ENCODE measurements around the gene SHISA5. TPM values are rescaled to one million over a fixed set of nuclear protein-coding genes. Genes with fewer than 3 reads are reported as not detected.
A peak's percentile ranks its signal among the peaks of the same experiment; 100 is the strongest.

The SHISA5 gene
- total RNA-seq, 1 experiment from 2014 or later = 137 TPM

DNA sequence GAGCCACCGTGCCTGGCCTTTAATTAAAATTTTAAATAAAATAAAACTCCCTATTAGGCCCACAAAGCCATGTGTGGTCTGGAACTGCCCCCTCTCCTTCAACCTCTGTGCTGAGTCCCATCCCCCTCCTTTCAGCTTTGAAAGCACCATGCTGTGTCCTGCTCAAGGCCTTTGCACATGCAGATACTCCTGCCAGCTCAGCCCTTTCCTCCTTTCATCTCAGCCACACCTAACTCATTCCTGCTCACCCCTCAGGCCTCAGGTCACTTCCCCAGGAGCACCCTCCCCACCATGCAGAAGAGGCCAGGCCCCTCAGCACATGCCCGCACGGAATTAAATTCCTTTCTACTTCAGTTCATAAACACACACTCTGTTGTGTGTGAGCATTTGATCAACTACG lies 29.4 kb downstream of the SHISA5 start:
- ChIA-PET CTCF (interaction anchor here (0.8 to 6.3 kb wide), 19 partner anchors 9 to 1197 kb away, joined by 3 to 168 read pairs (median 4); partner anchors contain the start of genes CCDC51, PFKFB4, SHISA5 and SLC26A6), POLR2A (interaction anchor here (0.6 to 3.3 kb wide), 8 partner anchors 8 to 161 kb away, joined by 3 to 21 read pairs (median 3); partner anchors contain the start of genes CCDC51, PFKFB4, SHISA5 and SLC26A6)
- peak overlapping the region; percentile 79 for H3K27ac Mint-ChIP-seq
- no peaks in the 10 kb centered on the region; the same call in none of the 2 replicates for H3K27me3 Mint-ChIP-seq (ENCODE audit: low read depth)
- H3K36me3 Mint-ChIP-seq = no peaks in the 10 kb centered on the region; the same call in none of the 2 replicates
- H3K4me1 Mint-ChIP-seq = peaks cover 41% of the 10 kb centered on the region
- peak overlapping the region; percentile 14 for H3K4me3 Mint-ChIP-seq
- ATAC-seq (peak; percentile 70), DNase-seq (ENCODE audit: low spot score) (peak; percentile 78)
- H3K9me3 Mint-ChIP-seq = no peaks in the 10 kb centered on the region
- TF ChIP-seq, protein P1, sequence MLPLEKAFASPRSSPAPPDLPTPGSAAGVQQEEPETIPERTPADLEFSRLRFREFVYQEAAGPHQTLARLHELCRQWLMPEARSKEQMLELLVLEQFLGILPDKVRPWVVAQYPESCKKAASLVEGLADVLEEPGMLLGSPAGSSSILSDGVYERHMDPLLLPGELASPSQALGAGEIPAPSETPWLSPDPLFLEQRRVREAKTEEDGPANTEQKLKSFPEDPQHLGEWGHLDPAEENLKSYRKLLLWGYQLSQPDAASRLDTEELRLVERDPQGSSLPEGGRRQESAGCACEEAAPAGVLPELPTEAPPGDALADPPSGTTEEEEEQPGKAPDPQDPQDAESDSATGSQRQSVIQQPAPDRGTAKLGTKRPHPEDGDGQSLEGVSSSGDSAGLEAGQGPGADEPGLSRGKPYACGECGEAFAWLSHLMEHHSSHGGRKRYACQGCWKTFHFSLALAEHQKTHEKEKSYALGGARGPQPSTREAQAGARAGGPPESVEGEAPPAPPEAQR (CRISPR knock-in tag; IDR thresholded peaks at IDR 0.05) = no peak
- TF ChIP-seq TP53 (CRISPR knock-in tag; IDR thresholded peaks at IDR 0.05) = no peak
- TF ChIP-seq, protein P2, sequence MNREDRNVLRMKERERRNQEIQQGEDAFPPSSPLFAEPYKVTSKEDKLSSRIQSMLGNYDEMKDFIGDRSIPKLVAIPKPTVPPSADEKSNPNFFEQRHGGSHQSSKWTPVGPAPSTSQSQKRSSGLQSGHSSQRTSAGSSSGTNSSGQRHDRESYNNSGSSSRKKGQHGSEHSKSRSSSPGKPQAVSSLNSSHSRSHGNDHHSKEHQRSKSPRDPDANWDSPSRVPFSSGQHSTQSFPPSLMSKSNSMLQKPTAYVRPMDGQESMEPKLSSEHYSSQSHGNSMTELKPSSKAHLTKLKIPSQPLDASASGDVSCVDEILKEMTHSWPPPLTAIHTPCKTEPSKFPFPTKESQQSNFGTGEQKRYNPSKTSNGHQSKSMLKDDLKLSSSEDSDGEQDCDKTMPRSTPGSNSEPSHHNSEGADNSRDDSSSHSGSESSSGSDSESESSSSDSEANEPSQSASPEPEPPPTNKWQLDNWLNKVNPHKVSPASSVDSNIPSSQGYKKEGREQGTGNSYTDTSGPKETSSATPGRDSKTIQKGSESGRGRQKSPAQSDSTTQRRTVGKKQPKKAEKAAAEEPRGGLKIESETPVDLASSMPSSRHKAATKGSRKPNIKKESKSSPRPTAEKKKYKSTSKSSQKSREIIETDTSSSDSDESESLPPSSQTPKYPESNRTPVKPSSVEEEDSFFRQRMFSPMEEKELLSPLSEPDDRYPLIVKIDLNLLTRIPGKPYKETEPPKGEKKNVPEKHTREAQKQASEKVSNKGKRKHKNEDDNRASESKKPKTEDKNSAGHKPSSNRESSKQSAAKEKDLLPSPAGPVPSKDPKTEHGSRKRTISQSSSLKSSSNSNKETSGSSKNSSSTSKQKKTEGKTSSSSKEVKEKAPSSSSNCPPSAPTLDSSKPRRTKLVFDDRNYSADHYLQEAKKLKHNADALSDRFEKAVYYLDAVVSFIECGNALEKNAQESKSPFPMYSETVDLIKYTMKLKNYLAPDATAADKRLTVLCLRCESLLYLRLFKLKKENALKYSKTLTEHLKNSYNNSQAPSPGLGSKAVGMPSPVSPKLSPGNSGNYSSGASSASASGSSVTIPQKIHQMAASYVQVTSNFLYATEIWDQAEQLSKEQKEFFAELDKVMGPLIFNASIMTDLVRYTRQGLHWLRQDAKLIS (CRISPR knock-in tag; IDR thresholded peaks at IDR 0.05; ENCODE audit: borderline replicate concordance) = no peak
- no peak for TF ChIP-seq ZNF317 (CRISPR knock-in tag; IDR thresholded peaks at IDR 0.05; ENCODE audit: borderline replicate concordance, low read depth)
- TF ChIP-seq SP1 (CRISPR knock-in tag; conservative IDR thresholded peaks at IDR 0.05) = peak; percentile 68
- TF ChIP-seq, protein P3, sequence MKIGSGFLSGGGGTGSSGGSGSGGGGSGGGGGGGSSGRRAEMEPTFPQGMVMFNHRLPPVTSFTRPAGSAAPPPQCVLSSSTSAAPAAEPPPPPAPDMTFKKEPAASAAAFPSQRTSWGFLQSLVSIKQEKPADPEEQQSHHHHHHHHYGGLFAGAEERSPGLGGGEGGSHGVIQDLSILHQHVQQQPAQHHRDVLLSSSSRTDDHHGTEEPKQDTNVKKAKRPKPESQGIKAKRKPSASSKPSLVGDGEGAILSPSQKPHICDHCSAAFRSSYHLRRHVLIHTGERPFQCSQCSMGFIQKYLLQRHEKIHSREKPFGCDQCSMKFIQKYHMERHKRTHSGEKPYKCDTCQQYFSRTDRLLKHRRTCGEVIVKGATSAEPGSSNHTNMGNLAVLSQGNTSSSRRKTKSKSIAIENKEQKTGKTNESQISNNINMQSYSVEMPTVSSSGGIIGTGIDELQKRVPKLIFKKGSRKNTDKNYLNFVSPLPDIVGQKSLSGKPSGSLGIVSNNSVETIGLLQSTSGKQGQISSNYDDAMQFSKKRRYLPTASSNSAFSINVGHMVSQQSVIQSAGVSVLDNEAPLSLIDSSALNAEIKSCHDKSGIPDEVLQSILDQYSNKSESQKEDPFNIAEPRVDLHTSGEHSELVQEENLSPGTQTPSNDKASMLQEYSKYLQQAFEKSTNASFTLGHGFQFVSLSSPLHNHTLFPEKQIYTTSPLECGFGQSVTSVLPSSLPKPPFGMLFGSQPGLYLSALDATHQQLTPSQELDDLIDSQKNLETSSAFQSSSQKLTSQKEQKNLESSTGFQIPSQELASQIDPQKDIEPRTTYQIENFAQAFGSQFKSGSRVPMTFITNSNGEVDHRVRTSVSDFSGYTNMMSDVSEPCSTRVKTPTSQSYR (CRISPR knock-in tag; IDR thresholded peaks at IDR 0.05) = peak; percentile 99
- peak; percentile 62 for TF ChIP-seq NFE2L1 (CRISPR knock-in tag; IDR thresholded peaks at IDR 0.05)
- TF ChIP-seq, protein P4, sequence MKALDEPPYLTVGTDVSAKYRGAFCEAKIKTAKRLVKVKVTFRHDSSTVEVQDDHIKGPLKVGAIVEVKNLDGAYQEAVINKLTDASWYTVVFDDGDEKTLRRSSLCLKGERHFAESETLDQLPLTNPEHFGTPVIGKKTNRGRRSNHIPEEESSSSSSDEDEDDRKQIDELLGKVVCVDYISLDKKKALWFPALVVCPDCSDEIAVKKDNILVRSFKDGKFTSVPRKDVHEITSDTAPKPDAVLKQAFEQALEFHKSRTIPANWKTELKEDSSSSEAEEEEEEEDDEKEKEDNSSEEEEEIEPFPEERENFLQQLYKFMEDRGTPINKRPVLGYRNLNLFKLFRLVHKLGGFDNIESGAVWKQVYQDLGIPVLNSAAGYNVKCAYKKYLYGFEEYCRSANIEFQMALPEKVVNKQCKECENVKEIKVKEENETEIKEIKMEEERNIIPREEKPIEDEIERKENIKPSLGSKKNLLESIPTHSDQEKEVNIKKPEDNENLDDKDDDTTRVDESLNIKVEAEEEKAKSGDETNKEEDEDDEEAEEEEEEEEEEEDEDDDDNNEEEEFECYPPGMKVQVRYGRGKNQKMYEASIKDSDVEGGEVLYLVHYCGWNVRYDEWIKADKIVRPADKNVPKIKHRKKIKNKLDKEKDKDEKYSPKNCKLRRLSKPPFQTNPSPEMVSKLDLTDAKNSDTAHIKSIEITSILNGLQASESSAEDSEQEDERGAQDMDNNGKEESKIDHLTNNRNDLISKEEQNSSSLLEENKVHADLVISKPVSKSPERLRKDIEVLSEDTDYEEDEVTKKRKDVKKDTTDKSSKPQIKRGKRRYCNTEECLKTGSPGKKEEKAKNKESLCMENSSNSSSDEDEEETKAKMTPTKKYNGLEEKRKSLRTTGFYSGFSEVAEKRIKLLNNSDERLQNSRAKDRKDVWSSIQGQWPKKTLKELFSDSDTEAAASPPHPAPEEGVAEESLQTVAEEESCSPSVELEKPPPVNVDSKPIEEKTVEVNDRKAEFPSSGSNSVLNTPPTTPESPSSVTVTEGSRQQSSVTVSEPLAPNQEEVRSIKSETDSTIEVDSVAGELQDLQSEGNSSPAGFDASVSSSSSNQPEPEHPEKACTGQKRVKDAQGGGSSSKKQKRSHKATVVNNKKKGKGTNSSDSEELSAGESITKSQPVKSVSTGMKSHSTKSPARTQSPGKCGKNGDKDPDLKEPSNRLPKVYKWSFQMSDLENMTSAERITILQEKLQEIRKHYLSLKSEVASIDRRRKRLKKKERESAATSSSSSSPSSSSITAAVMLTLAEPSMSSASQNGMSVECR (CRISPR knock-in tag; IDR thresholded peaks at IDR 0.05; ENCODE audit: borderline replicate concordance) = peak; percentile 45; the same call in 1 of the 2 replicates
- TF ChIP-seq, protein P5, sequence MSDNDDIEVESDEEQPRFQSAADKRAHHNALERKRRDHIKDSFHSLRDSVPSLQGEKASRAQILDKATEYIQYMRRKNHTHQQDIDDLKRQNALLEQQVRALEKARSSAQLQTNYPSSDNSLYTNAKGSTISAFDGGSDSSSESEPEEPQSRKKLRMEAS (CRISPR knock-in tag; IDR thresholded peaks at IDR 0.05) = peak; percentile 87
- TF ChIP-seq, protein P6, sequence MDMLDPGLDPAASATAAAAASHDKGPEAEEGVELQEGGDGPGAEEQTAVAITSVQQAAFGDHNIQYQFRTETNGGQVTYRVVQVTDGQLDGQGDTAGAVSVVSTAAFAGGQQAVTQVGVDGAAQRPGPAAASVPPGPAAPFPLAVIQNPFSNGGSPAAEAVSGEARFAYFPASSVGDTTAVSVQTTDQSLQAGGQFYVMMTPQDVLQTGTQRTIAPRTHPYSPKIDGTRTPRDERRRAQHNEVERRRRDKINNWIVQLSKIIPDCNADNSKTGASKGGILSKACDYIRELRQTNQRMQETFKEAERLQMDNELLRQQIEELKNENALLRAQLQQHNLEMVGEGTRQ (CRISPR knock-in tag; IDR thresholded peaks at IDR 0.05) = 0 out of 2 replicates have a peak, but pooled peaks have one; percentile 16
- TF ChIP-seq ELF4 (CRISPR knock-in tag; IDR thresholded peaks at IDR 0.05; ENCODE audit: low read depth) = no peak
- TF ChIP-seq MXD4 (CRISPR knock-in tag; IDR thresholded peaks at IDR 0.05; ENCODE audit: borderline replicate concordance) = no peak
- 0 out of 2 replicates have a peak, but pooled peaks have one; percentile 69 for TF ChIP-seq ZNF121 (CRISPR knock-in tag; IDR thresholded peaks at IDR 0.05)
- no peak for TF ChIP-seq CREB1 (CRISPR knock-in tag; IDR thresholded peaks at IDR 0.05)
- peak; percentile 95 for TF ChIP-seq TEAD1 (CRISPR knock-in tag; IDR thresholded peaks at IDR 0.05)
- TF ChIP-seq FOXK1 (CRISPR knock-in tag; IDR thresholded peaks at IDR 0.05) = peak; percentile 55; the same call in 1 of the 2 replicates
- TF ChIP-seq MYBL2 (CRISPR knock-in tag; IDR thresholded peaks at IDR 0.05) = peak; percentile 22; the same call in 1 of the 2 replicates
- TF ChIP-seq ETV6 (CRISPR knock-in tag; IDR thresholded peaks at IDR 0.05) = peak; percentile 91
- peak; percentile 54; the same call in 1 of the 2 replicates for TF ChIP-seq SMAD3 (CRISPR knock-in tag; IDR thresholded peaks at IDR 0.05; ENCODE audit: borderline replicate concordance)
- TF ChIP-seq ZNF423 (CRISPR knock-in tag; IDR thresholded peaks at IDR 0.05) = peak; percentile 29; the same call in 1 of the 2 replicates
- no peak for TF ChIP-seq ZNF416 (CRISPR knock-in tag; IDR thresholded peaks at IDR 0.05)
- TF ChIP-seq, protein P7, sequence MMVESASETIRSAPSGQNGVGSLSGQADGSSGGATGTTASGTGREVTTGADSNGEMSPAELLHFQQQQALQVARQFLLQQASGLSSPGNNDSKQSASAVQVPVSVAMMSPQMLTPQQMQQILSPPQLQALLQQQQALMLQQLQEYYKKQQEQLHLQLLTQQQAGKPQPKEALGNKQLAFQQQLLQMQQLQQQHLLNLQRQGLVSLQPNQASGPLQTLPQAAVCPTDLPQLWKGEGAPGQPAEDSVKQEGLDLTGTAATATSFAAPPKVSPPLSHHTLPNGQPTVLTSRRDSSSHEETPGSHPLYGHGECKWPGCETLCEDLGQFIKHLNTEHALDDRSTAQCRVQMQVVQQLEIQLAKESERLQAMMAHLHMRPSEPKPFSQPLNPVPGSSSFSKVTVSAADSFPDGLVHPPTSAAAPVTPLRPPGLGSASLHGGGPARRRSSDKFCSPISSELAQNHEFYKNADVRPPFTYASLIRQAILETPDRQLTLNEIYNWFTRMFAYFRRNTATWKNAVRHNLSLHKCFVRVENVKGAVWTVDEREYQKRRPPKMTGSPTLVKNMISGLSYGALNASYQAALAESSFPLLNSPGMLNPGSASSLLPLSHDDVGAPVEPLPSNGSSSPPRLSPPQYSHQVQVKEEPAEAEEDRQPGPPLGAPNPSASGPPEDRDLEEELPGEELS (CRISPR knock-in tag; IDR thresholded peaks at IDR 0.05) = peak; percentile 80; the same call in 1 of the 2 replicates
